ENCODE results near the gene WBP11. TPM values are rescaled to one million over a fixed set of nuclear protein-coding genes. Genes with fewer than 3 reads are reported as not detected.
A peak's percentile ranks its signal among the peaks of the same experiment; 100 is the strongest.

WBP11 gene
- total RNA-seq, 1 donor from 2014 or later = 54.6 TPM

DNA sequence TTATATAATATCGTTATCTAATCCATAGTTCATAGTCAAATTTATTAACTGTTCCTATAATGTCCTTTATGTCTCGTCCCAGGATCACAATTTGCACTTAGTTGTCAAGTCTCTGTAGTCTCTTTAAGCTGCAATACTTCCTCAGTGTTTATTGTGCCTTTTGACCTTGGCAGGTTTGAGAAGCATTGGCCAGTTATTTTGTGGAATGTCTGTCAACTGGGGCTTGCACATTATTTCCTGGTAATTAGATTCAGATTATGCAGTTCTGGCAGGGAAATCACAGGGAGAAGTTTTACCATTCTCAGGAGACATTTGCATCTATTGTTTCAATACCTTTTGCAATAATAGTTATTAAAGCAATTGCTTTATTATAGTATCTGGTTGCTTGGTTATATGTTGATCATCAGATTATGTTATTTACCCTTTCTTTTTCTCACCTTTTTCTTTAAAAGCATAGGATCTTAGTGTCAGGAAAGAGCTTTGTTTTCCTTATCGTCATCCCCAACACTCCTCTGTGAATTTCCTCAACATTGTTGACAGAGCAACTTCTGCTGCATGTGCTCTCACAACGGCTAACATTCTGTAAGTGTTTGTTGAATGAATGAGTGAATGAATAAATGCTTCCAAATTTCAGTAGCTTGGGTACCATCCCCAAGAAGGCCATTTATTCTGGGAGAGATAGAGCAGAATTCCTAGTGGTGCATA lies 43.8 kb upstream of the WBP11 start:
- no peak overlapping the region for H3K4me3 Mint-ChIP-seq (ENCODE audit: unreplicated experiment)
- H3K4me1 Mint-ChIP-seq (ENCODE audit: low read depth, unreplicated experiment) = no peaks in the 10 kb centered on the region
- no peaks in the 10 kb centered on the region for H3K9me3 Mint-ChIP-seq (ENCODE audit: unreplicated experiment)
- H3K36me3 Mint-ChIP-seq (ENCODE audit: unreplicated experiment) = no peaks in the 10 kb centered on the region
- no peak overlapping the region for H3K27ac Mint-ChIP-seq (ENCODE audit: unreplicated experiment)
- TF ChIP-seq, protein P1, sequence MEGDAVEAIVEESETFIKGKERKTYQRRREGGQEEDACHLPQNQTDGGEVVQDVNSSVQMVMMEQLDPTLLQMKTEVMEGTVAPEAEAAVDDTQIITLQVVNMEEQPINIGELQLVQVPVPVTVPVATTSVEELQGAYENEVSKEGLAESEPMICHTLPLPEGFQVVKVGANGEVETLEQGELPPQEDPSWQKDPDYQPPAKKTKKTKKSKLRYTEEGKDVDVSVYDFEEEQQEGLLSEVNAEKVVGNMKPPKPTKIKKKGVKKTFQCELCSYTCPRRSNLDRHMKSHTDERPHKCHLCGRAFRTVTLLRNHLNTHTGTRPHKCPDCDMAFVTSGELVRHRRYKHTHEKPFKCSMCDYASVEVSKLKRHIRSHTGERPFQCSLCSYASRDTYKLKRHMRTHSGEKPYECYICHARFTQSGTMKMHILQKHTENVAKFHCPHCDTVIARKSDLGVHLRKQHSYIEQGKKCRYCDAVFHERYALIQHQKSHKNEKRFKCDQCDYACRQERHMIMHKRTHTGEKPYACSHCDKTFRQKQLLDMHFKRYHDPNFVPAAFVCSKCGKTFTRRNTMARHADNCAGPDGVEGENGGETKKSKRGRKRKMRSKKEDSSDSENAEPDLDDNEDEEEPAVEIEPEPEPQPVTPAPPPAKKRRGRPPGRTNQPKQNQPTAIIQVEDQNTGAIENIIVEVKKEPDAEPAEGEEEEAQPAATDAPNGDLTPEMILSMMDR (IDR thresholded peaks at IDR 0.05; ENCODE audit: partially characterized antibody, unreplicated experiment) = no peak
- peaks cover 1% of the 10 kb centered on the region for H3K27me3 Mint-ChIP-seq (ENCODE audit: unreplicated experiment)
- DNase-seq = no peak

DNA sequence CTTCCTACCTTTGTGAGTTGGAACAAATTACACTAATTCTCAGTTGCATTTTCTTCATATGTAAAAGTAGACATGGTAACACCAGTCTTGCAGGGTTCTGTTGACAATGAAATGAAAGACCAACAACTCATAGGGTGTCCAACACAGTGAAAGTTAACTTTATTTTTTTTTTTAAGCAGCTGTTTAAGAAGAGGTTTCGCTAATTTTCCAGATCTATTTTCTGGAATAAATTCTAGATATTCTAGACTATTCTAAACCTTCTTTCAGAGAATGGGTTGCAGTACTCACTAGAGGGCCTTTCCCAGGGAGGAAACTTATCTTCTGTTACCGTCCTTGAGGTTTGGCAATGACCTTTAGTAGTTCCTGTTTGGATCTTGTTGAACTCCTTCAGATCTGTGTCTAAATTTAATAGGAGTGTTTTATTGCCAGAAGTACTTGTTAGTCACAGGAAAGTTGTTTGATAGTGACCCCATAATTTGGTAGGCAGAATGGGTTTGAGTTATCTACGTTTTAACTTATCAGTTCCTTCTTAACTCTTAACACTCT lies 42.8 kb upstream of the WBP11 start:
- TF ChIP-seq, protein P1 (IDR thresholded peaks at IDR 0.05; ENCODE audit: partially characterized antibody, unreplicated experiment) = no peak
- no peak overlapping the region for H3K27ac Mint-ChIP-seq (ENCODE audit: unreplicated experiment)
- no peaks in the 10 kb centered on the region for H3K36me3 Mint-ChIP-seq (ENCODE audit: unreplicated experiment)
- H3K9me3 Mint-ChIP-seq (ENCODE audit: unreplicated experiment) = no peaks in the 10 kb centered on the region
- no peaks in the 10 kb centered on the region for H3K4me1 Mint-ChIP-seq (ENCODE audit: low read depth, unreplicated experiment)
- no peak overlapping the region for H3K4me3 Mint-ChIP-seq (ENCODE audit: unreplicated experiment)
- H3K27me3 Mint-ChIP-seq (ENCODE audit: unreplicated experiment) = peaks cover 1% of the 10 kb centered on the region
- DNase-seq = no peak

DNA sequence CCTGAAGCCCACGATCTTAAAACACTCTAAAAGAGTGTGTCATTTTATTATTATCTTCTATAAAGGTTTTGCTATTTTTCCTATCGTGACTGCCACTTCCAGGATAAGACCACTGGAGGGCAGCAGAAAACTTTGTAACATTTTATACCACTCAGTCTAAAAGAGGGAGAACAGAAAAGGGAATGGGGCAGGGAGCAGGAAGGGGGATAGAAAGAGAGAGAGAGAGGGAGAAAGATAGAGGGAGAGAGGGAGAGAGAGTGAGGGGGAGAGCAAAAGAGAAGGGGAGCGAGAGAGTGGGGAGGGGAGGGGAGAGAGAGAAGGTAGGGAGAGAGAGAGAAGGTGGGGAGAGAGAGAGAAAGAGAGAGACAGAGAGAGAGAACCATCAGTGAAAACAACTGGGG lies 42.1 kb upstream of the WBP11 start:
- TF ChIP-seq, protein P1 (IDR thresholded peaks at IDR 0.05; ENCODE audit: partially characterized antibody, unreplicated experiment) = peak; percentile 66
- H3K27ac Mint-ChIP-seq (ENCODE audit: unreplicated experiment) = no peak overlapping the region
- peaks cover 1% of the 10 kb centered on the region for H3K27me3 Mint-ChIP-seq (ENCODE audit: unreplicated experiment)
- H3K4me3 Mint-ChIP-seq (ENCODE audit: unreplicated experiment) = no peak overlapping the region
- H3K36me3 Mint-ChIP-seq (ENCODE audit: unreplicated experiment) = no peaks in the 10 kb centered on the region
- H3K4me1 Mint-ChIP-seq (ENCODE audit: low read depth, unreplicated experiment) = no peaks in the 10 kb centered on the region
- DNase-seq = no peak
- H3K9me3 Mint-ChIP-seq (ENCODE audit: unreplicated experiment) = no peaks in the 10 kb centered on the region

DNA sequence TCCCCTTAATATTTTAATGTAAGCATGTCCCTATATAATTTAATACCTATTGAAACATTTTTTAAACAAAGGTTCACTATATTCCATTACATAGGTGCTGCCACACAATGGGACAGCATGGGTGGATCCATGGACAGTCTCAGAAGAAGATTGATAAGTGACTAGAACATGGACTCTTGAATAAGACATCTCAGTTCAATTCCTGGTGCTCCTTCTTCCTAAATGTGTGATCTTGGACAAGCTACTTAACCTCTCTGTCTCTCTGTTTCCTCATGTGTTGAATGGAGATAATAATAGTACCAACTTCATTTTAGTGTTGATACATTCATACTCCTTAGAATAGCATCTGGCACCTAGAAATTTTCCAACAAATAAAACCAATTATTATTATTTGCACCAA lies 41.1 kb upstream of the WBP11 start:
- H3K27ac Mint-ChIP-seq (ENCODE audit: unreplicated experiment) = no peak overlapping the region
- no peaks in the 10 kb centered on the region for H3K4me1 Mint-ChIP-seq (ENCODE audit: low read depth, unreplicated experiment)
- no peaks in the 10 kb centered on the region for H3K9me3 Mint-ChIP-seq (ENCODE audit: unreplicated experiment)
- no peaks in the 10 kb centered on the region for H3K36me3 Mint-ChIP-seq (ENCODE audit: unreplicated experiment)
- no peak for DNase-seq
- H3K27me3 Mint-ChIP-seq (ENCODE audit: unreplicated experiment) = peaks cover 1% of the 10 kb centered on the region
- H3K4me3 Mint-ChIP-seq (ENCODE audit: unreplicated experiment) = no peak overlapping the region
- TF ChIP-seq, protein P1 (IDR thresholded peaks at IDR 0.05; ENCODE audit: partially characterized antibody, unreplicated experiment) = no peak

DNA sequence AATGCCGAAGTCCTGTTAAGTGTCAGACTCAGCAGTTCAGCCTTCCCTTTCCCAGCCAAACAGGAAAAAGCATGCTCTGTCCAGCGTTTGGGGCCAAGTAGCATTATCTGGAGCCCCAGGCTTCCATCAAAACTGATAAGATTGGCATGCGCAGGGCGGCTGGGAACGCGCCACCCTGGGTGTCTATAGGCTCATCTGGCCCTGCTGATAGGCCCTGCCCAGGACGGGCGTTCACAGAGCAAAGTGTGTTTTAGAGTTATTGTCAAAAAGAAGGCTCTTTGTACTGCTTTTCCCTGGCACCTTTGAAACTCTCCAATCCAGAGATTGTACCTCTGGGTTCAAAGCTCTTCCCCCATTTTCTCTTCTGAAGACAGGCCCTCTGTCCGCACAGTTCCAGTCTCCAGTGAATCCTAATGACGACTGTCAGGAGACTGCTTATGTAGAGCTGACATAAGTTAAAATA lies 40.2 kb upstream of the WBP11 start, which contains the start of gene ART4:
Gene ART4, minus strand, starts transcription at position 102 of the 463 bp plus-strand sequence. CDS start 413 bp downstream, outside the sequence.
- Mint-ChIP-seq H3K4me3 (ENCODE audit: unreplicated experiment) (no peak within 1 kb of the TSS), H3K36me3 (ENCODE audit: unreplicated experiment) (no peaks in the 10 kb centered on the region)

More for the DNA sequence above, 40.2 kb upstream of the WBP11 start, which contains the start of gene ART4:
- TF ChIP-seq, protein P1 (IDR thresholded peaks at IDR 0.05; ENCODE audit: partially characterized antibody, unreplicated experiment) = no peak
- no peaks in the 10 kb centered on the region for H3K4me1 Mint-ChIP-seq (ENCODE audit: low read depth, unreplicated experiment)
- no peak within 1 kb of the TSS for H3K27ac Mint-ChIP-seq (ENCODE audit: unreplicated experiment)
- H3K9me3 Mint-ChIP-seq (ENCODE audit: unreplicated experiment) = no peaks in the 10 kb centered on the region
- DNase-seq = no peak
- H3K27me3 Mint-ChIP-seq (ENCODE audit: unreplicated experiment) = peaks cover 4% of the 10 kb centered on the region
